Measurements from ENCODE around the gene TBL1Y.

DNA sequence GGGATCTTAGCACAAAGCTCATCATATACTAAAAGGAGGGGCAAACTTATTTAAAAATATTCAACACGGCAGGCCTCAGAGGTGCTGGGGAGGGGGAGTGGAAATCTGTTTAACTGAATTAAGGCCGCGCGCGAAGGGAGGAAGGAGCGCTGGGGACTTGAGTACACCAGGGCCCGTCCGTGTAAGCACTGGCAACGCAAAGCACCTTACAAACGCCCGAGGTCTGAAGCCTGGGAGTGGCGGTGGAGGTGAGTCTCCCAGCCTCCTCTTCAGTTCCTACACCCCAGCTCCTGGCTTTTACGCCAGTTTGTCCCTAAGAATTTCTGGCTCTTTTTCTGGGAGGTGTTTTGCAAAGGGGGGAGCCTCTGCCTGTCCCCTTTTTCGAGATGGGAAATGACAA is 641 bp upstream of the TBL1Y start:
- TF ChIP-seq POLR2A (IDR thresholded peaks at IDR 0.05) (no peak), POLR2AphosphoS5 (IDR thresholded peaks at IDR 0.05) (no peak)
- TF ChIP-seq, protein P1, sequence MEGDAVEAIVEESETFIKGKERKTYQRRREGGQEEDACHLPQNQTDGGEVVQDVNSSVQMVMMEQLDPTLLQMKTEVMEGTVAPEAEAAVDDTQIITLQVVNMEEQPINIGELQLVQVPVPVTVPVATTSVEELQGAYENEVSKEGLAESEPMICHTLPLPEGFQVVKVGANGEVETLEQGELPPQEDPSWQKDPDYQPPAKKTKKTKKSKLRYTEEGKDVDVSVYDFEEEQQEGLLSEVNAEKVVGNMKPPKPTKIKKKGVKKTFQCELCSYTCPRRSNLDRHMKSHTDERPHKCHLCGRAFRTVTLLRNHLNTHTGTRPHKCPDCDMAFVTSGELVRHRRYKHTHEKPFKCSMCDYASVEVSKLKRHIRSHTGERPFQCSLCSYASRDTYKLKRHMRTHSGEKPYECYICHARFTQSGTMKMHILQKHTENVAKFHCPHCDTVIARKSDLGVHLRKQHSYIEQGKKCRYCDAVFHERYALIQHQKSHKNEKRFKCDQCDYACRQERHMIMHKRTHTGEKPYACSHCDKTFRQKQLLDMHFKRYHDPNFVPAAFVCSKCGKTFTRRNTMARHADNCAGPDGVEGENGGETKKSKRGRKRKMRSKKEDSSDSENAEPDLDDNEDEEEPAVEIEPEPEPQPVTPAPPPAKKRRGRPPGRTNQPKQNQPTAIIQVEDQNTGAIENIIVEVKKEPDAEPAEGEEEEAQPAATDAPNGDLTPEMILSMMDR (IDR thresholded peaks at IDR 0.05): no peak
